Middle frontal gyrus (tissue), 1 donor: Measurements from ENCODE around the gene GREM1.

Source experiments
- DNase-seq: peaks from one replicate; pipeline ENCODE4 v3.0.0-alpha.2; 2015; ENCODE audit warnings: low spot score; ENCODE audit errors: extremely low spot score

The GREM1 gene

DNA sequence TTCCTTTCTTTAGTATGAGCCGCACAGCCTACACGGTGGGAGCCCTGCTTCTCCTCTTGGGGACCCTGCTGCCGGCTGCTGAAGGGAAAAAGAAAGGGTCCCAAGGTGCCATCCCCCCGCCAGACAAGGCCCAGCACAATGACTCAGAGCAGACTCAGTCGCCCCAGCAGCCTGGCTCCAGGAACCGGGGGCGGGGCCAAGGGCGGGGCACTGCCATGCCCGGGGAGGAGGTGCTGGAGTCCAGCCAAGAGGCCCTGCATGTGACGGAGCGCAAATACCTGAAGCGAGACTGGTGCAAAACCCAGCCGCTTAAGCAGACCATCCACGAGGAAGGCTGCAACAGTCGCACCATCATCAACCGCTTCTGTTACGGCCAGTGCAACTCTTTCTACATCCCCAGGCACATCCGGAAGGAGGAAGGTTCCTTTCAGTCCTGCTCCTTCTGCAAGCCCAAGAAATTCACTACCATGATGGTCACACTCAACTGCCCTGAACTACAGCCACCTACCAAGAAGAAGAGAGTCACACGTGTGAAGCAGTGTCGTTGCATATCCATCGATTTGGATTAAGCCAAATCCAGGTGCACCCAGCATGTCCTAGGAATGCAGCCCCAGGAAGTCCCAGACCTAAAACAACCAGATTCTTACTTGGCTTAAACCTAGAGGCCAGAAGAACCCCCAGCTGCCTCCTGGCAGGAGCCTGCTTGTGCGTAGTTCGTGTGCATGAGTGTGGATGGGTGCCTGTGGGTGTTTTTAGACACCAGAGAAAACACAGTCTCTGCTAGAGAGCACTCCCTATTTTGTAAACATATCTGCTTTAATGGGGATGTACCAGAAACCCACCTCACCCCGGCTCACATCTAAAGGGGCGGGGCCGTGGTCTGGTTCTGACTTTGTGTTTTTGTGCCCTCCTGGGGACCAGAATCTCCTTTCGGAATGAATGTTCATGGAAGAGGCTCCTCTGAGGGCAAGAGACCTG lies 13.2 kb downstream of the GREM1 start:
- DNase-seq: no peak

DNA sequence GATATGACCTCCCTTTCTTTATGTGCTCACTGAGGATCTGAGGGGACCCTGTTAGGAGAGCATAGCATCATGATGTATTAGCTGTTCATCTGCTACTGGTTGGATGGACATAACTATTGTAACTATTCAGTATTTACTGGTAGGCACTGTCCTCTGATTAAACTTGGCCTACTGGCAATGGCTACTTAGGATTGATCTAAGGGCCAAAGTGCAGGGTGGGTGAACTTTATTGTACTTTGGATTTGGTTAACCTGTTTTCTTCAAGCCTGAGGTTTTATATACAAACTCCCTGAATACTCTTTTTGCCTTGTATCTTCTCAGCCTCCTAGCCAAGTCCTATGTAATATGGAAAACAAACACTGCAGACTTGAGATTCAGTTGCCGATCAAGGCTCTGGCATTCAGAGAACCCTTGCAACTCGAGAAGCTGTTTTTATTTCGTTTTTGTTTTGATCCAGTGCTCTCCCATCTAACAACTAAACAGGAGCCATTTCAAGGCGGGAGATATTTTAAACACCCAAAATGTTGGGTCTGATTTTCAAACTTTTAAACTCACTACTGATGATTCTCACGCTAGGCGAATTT lies 14.9 kb downstream of the GREM1 start:
- no peak for DNase-seq

GRCh38 chr15:32733281-32733680 lies 15.5 kb downstream of the GREM1 start:
- no peak for DNase-seq

- no peak for DNase-seq
These were observed 18.3 kb downstream of the GREM1 start for GRCh38 chr15:32735989-32736700.

GRCh38 chr15:32736701-32737061 lies 18.9 kb downstream of the GREM1 start:
- no peak for DNase-seq

DNA sequence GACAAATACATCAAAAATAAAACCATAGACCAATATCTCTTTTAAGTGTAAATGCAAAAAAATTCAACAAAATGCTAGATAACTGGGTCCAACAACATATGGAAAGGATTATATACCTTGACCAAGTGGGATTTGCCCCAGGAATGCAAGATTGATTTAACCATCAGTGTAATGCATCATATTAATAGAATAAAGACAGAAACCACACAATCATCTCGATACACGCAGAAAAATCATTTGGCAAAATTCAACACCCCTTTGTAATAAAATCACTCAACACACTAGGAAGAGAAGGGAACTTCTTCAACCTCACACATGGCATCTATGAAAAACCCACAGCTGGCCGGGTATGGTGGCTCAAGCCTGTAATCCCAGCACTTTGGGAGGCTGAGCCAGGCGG lies 19.5 kb downstream of the GREM1 start:
- DNase-seq: no peak

GRCh38 chr15:32738666-32739065 lies 20.9 kb downstream of the GREM1 start:
- no peak for DNase-seq

DNA sequence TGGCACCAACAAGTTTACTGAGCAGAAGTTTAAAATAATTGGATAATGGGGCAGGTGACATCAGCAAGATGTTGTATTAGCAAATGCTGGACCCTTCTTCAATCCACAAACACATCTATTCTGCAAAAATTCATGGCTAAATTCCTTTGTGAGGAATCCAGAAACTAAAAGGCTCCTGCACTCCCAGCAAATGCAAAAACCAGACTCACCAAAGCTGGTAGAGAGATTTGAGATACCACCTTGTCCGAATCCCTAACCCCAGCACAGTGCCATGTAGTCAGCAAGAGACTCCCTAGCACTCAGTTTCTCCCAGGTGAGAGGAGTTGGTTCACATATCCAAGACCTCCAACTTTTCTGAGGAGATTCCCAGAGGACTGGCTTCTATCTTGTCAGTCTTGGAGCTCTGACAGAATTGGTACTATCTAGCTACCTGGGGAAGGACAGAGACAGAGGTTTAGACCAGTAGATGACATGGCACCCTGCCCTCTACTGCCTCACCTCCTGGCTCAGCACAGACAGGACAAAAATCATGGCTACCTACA lies 21.8 kb downstream of the GREM1 start:
- DNase-seq: no peak

DNA sequence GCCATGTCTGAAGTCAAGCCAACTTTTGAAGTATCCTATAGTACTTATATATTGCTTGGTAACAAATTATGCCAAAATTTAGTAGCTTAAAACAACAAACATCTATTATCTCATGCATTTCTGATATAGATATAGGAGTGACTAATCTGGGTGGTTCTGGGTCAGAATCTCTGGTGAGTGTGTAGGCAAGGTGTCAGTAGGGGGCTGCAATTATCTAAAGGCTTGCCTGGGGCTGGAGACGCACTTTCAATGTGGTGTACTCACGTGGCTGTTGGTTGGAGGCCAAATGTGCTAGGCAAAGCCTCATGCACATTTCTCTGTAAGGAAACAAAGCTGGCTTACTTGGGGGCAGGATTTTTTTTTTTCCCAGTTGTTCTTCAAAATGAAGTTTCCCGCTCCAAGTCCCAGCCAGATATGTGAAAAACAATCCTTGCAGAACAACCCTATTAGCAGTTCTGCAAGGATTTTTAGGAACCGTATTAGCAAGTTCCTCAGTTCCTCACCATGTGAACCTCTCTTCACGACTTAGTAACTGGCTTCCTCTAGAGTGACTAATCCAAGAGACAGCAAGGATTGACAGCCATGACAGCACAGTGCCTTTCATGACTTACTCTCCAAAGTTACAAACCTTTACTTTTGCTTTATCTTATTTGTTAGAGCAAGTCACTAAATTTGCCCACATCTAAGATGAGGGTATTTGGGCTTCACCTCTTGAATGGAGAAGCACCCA lies 25.8 kb downstream of the GREM1 start:
- no peak for DNase-seq

DNA sequence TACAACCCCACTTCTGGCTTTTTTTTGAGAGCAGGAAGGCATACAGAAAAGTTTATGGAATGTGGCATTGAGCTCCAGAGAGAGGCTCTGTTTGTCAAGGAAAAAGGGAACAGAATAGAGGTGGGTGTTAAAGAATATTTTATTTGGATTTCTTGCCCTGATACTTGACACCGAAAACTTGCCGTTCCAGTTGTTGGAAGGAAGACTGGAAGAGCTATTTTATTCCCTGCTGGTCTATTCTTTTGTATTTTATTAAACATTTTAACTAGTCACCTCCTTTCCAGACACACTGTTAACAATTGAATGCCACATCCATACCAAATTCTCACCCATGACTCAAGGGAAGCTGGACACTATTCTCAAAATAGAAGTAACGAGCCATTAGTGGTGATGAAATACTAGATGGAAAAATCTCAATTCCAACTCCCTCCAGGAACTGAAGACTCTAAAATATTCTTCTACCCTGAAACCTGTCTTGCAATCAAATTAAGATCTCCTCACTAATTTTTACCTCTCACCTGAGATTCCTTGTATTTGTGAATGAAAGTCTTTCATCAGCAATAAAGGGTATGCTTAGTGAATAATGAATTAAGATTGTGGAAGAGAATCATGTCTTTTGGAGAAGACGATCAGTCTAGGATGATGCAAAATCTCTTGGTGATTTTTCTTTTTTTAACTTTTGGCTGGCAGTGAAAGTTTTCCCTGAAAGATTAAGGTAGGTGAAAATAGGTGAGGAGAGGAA lies 28.5 kb downstream of the GREM1 start:
- DNase-seq: no peak

DNA sequence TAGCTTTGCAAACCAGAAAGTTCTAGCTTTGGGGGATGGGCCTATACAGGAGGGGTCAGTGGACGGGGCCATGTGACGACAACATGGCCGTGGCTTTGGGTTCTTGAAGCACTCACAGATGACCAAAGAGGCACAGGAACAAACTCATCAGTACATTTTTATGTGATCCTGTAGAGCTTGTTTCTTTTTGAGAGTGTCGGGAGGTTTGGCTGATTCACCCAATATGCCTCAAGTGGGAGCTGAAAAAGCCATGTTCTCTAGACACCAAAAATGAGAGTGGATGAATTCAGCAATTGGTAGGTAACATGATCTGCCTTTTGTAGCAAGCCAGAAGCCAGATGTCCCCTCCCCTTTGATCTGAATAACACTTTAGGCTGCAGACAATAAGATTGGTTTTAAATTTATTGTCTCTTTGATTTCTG lies 30.1 kb downstream of the GREM1 start:
- no peak for DNase-seq

GRCh38 chr15:32750979-32751378 lies 33.2 kb downstream of the GREM1 start:
- no peak for DNase-seq

GRCh38 chr15:32757426-32757825 lies 39.6 kb downstream of the GREM1 start:
- no peak for DNase-seq

GRCh38 chr15:32763295-32763694 lies 45.5 kb downstream of the GREM1 start:
- no peak for DNase-seq

GRCh38 chr15:32765236-32765635 lies 47.4 kb downstream of the GREM1 start:
- DNase-seq: no peak

GRCh38 chr15:32766101-32766500 lies 48.3 kb downstream of the GREM1 start:
- no peak for DNase-seq

- DNase-seq: no peak
These were observed 49.4 kb downstream of the GREM1 start for GRCh38 chr15:32767236-32767635.

- DNase-seq: no peak
These were observed 56.2 kb downstream of the GREM1 start for GRCh38 chr15:32774022-32774421.

GRCh38 chr15:32775103-32775502 lies 57.3 kb downstream of the GREM1 start:
- no peak for DNase-seq

DNA sequence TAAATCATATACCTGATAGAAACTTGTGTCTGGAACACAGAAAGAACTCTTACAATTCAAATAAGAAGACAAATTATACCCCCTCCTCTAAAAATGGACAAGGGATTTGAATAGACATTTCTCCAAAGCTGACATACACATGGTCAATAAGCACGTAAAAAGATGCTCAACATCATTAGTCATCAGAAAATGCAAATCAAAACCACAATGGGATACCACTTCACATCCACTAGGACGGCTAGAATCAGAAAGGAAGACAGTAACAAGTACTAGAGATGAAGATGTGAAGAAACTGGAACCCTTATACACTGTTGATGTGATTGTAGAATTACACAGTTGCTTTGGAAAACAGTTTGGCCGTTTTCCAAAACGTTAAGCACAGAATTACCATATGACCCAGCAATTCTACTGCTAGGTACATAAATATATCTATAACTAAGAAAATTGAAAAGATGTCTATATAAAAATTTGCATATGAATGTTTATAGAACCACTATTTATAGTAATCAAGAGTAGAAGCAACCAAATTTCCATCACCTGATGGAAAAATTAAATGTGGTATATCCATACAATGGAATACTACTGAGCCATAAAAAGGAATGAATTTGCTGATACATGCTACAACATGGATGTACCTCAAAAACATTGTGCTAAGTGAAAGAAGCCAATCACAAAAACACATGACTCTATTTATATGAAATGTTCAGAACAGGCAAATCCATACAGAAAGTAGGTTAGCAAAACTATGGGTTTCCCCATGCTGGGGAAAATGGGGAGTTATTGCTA lies 60.8 kb downstream of the GREM1 start:
- no peak for DNase-seq
